D721Med (cell line): Measurements from ENCODE around the gene TNFAIP2.

ENCODE experiments used
- DNase-seq: peaks from one replicate; pipeline ENCODE4 v3.0.0; 2011; ENCODE audit warnings: low spot score; ENCODE audit not compliant: insufficient read length
- FAIRE-seq: peaks from 2 replicates; lab custom pipeline; 2011; peaks lifted over from hg19 to GRCh38; lab: Jason Lieb, UNC
- TF ChIP-seq, protein P1 (sequence below): IDR thresholded peaks from 2 replicates; pipeline ENCODE4 v1.5.1; 2012; ENCODE audit warnings: mild to moderate bottlenecking, control low read depth; ENCODE audit not compliant: insufficient read depth; ENCODE audit errors: missing control alignments

TNFAIP2 gene, protein sequence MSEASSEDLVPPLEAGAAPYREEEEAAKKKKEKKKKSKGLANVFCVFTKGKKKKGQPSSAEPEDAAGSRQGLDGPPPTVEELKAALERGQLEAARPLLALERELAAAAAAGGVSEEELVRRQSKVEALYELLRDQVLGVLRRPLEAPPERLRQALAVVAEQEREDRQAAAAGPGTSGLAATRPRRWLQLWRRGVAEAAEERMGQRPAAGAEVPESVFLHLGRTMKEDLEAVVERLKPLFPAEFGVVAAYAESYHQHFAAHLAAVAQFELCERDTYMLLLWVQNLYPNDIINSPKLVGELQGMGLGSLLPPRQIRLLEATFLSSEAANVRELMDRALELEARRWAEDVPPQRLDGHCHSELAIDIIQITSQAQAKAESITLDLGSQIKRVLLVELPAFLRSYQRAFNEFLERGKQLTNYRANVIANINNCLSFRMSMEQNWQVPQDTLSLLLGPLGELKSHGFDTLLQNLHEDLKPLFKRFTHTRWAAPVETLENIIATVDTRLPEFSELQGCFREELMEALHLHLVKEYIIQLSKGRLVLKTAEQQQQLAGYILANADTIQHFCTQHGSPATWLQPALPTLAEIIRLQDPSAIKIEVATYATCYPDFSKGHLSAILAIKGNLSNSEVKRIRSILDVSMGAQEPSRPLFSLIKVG

DNA sequence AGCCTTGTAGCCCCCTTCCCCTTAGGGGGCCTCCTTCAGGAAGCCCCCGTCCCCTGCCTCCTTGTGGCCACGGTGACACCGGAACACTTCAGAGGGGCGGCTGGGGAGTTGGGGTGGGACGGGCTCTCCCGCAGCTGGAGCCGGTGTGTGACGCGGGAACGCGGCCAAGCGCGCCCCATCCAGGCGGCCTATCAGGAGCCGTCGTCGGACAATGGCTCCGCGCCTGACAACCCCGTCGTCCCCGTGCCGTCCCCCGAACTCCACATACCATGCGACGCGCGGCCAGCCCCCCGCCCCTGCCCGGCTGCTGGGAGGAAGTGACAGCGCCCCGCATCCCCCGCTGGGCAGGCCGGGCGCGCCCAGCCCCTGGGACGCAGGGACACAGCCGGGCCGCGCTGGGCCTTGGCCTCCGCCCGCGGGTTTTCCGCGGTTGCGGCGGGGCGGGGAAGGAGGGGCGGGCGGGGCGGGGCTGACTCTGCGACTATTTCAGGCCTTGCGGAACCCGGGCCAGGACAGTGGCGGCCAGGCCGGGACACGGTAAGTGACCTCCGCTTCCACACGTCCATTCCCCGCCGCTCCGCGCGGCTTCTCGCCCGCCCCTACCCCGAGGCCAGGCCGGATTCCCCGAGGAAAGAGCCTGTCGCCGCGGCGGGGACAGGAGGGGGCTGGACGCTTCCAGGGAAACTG is at the start of gene TNFAIP2:
TSS of gene TNFAIP2 (plus strand) at position 515 of the 687 bp plus-strand sequence. CDS start 2,997 bp downstream, outside the sequence.
- FAIRE-seq, result no peak
- no peak for DNase-seq
- TF ChIP-seq, protein P1, sequence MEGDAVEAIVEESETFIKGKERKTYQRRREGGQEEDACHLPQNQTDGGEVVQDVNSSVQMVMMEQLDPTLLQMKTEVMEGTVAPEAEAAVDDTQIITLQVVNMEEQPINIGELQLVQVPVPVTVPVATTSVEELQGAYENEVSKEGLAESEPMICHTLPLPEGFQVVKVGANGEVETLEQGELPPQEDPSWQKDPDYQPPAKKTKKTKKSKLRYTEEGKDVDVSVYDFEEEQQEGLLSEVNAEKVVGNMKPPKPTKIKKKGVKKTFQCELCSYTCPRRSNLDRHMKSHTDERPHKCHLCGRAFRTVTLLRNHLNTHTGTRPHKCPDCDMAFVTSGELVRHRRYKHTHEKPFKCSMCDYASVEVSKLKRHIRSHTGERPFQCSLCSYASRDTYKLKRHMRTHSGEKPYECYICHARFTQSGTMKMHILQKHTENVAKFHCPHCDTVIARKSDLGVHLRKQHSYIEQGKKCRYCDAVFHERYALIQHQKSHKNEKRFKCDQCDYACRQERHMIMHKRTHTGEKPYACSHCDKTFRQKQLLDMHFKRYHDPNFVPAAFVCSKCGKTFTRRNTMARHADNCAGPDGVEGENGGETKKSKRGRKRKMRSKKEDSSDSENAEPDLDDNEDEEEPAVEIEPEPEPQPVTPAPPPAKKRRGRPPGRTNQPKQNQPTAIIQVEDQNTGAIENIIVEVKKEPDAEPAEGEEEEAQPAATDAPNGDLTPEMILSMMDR, result no peak

DNA sequence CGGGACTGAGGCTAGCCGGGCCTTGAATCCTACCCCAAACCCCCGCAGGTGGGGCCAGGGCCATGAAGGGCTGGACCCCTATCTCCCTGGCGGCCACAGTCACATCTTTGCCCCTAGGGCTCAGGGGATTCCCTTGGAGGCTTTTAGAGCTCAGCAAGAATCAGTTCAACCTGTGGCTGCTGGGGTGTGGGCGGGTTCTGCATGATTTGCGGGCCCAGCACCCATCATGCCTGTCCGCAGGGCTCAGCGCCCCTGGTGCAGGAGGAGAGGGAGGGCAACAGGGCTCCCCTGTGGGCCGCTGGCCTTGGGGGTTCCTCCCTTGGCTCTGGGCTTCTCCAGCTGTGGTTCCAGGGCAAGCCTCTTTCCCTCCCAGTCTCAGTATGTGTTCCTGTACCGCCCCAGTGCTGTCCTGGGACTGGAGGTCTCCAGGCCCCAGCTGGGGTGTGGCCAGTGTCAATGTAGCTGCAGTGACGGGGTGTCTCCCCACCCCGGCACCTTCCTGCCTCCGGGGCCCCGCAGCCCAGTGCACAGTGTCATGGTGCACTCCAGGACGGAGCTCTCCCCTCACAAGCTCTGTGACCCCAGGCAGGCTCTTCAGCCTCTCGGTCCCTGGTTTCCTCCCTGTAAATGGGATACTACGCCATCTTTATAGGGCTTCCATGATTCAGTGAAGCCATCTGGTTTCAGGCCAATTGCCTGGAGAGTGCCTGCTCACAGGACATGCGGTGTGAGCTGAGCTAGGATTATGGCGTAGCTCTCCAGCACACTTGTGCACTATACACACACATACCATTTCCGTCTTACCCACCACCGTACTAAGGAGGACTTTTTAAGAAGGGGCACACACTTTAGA is 49.2 kb upstream of the TNFAIP2 start:
- FAIRE-seq, result no peak
- TF ChIP-seq, protein P1, result no peak

DNA sequence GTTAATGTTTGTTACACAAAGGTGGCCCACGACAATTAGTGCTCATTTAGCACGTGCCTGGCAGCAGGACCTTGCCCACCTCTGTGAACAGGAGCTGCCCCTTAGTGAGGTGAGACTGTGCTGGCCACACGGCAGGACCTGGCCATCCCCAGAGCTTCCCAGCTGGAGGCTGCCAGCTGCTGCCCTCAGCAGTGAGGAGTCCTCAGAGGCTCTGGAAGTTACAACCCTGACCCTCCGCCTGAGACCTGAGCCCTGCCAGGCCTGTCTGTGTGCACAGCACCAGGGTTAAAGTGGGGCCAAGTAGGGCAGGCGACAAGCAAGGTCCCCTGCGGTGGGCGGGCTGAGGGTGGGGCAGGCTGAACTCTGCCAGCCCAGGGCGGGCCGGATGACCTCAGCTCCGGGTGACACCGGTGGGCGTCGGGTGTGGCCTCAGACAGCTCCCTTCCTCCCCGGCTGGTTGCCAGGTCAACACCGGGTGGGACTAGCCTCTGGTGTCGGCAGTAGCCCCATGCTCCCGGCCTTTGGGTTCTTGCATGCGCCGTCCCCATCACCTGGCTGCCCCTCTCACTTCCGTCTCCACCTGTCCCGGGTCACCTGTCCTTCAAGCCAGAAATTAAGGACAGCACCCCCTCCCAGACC is 48.4 kb upstream of the TNFAIP2 start:
- DNase-seq (peak; percentile 9), FAIRE-seq (no peak)
- TF ChIP-seq, protein P1, result no peak

More for the DNA sequence above, 49.2 kb upstream of the TNFAIP2 start:
- DNase-seq, result no peak

DNA sequence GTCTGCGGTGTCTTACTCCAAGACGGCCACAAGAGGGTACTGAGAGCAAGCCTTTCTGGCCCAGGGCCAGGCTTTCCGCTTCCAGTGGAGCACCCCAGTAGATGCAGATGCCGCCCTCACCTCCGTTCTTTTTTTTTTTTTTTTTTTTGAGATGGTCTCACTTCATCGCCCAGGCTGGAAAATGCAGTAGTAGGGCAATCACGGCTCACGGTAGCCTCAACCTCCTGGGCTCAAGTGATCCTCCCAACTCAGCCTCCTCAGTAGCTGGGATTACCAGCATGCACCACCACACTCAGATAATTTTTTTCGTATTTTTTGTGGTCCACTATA is 44.9 kb upstream of the TNFAIP2 start:
- DNase-seq (peak; percentile 93), FAIRE-seq (no peak)
- TF ChIP-seq, protein P1, result peak; percentile 62

DNA sequence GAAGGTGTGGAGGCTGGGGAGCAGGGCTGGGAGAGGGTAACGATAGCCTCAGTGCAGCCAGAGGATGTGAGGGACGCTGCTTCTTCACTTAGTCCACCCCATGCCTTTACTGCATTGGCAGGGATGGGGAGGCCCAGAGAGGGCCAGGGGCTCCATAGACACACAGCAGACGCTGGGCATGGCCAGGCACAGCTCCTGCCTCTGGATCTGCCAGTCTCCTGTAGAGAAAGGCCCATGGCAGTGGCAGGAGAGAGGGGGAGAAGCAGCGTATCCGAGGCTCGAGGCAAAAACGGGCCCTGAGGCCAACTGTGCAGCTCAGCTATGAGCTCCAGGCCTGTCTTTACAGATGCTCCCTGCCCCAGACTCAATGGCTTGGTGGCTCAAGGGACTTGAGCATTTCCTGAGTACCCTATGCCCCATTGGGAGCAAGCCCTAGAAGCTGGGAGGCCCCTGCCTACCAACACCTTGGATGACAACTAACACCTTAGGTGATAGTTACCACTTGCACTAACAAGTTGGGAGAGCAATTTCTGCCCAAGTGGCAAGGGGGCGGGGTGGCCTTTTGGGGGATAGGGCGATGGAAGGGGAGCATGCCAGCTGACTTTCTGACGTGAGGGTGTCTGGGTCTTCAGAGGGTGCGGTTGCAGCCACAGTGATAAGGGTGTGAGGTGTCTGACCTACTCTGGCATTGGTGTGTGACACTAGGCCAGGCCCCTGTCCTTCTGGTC is 44.2 kb upstream of the TNFAIP2 start:
- FAIRE-seq, result no peak
- TF ChIP-seq, protein P1, result no peak
- peak; percentile 5 for DNase-seq

DNA sequence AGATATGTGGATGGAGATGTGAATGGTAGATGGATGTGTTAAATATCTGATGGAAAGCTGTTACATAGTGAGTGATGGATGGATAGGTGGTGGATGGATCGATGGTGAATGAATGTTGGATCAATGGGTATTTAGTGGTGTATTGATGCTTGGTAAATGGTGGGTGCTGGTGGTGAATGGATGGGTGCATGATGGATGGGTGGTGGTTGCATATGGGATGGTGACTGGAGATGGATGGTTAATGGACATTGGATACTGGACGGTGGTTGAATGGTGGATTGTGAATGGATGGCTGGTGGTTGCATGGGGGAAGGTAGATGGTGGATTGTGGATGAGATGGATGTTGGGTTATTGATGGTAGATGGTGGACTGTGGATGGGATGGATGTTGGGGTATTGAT is 41.3 kb upstream of the TNFAIP2 start:
- no peak for FAIRE-seq
- TF ChIP-seq, protein P1, result no peak
- peak; percentile 4 for DNase-seq
